NCI-H146 (cell line): Measurements from ENCODE around the gene HNRNPH1.
"Not testable (repeated sequence)": the region's sequence is repeated elsewhere in the genome, so short reads cannot be mapped to it uniquely, and the experiment has no call there.

Experiments used
- DNase-seq: peaks from one replicate; lab custom pipeline; 2025; lab: John Stamatoyannopoulos, UW

Gene HNRNPH1, protein sequence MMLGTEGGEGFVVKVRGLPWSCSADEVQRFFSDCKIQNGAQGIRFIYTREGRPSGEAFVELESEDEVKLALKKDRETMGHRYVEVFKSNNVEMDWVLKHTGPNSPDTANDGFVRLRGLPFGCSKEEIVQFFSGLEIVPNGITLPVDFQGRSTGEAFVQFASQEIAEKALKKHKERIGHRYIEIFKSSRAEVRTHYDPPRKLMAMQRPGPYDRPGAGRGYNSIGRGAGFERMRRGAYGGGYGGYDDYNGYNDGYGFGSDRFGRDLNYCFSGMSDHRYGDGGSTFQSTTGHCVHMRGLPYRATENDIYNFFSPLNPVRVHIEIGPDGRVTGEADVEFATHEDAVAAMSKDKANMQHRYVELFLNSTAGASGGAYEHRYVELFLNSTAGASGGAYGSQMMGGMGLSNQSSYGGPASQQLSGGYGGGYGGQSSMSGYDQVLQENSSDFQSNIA

GRCh38 chr5:179623003-179623905 is at the start of gene HNRNPH1:
TSS of gene HNRNPH1 (minus strand) at chr5:179623671. CDS start at chr5:179623133, 538 bp downstream.
- peak; percentile 96 for DNase-seq

GRCh38 chr5:179668391-179668790 is 44.9 kb upstream of the HNRNPH1 start:
- DNase-seq = peak; percentile 31

- DNase-seq = not testable (repeated sequence)
Measured at GRCh38 chr5:179661647-179662046, 38.2 kb upstream of the HNRNPH1 start.

GRCh38 chr5:179658179-179658856 is 34.8 kb upstream of the HNRNPH1 start:
- DNase-seq = peak; percentile 65

GRCh38 chr5:179657302-179658178 is 34.1 kb upstream of the HNRNPH1 start:
- not testable (repeated sequence) for DNase-seq

DNA sequence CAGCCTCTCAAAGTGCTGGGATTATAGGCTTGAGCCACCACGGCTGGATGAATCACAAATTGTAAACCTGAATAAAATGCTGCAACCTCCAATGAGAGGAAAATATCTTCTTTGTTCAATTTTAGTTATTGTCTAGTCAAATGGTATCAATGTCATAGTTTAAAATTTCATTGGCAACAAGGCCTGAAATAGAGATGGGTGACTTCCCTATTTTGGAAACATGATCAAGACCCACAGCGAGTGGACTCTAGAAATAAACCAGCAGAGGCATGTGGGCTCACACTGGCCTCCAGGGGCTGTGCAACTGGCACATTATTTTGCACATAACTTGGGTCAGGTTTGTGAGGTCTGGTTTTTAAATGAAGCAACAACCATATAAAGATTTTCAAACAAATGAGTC is 29.7 kb upstream of the HNRNPH1 start:
- not testable (repeated sequence) for DNase-seq

- not testable (repeated sequence) for DNase-seq
Measured at GRCh38 chr5:179650245-179650644, 26.8 kb upstream of the HNRNPH1 start.

DNA sequence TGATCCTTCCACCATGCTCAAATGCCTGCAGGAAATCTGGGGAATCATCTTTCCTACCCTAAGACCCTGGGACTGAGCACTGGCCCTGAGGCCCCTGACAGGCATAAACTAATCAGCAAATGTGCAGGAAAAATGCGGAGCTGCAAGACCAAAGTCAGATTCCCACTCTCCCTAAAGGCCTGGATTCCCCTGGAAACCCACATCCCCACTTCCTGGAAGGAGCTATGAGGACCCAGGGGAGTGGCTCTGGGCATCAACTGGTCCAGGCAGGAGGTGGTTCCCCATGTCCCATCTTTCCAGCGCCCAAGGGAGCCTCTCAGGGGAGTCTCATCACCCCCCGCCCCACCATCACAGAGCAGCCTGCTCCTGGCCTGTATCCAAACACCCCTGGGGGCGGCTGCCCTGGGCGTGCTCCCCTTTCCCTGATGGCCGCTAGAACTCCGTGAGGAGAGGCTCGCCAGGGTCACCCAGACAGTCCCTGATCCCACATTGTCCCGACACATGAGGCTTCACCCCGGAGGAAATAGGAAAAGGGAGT is 25.8 kb upstream of the HNRNPH1 start:
- not testable (repeated sequence) for DNase-seq

- DNase-seq = no peak
Measured at GRCh38 chr5:179648410-179648809, 24.9 kb upstream of the HNRNPH1 start.

DNA sequence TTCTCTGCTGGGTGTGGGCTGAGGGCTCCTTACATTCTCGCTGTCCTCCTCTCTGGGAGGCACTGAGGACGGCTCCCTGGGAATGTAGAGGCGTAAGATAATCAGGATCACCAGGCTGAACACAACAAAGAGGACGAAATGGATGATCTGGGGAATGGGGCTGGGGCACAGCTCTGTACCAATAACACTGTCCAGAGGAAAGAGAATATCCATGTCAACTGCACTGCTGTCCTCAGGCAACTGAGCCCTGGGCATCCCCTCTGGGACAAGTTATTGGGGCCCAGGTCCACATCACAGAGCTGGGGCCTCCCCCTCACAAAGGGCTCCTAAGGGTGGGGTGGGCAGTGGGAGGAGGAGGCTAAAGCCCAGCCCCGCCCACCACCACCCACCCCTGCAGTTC is 21.3 kb upstream of the HNRNPH1 start:
- DNase-seq = not testable (repeated sequence)

- not testable (repeated sequence) for DNase-seq
Measured at GRCh38 chr5:179643141-179643920, 19.9 kb upstream of the HNRNPH1 start.

GRCh38 chr5:179642626-179643025 is 19.2 kb upstream of the HNRNPH1 start:
- not testable (repeated sequence) for DNase-seq

GRCh38 chr5:179641745-179642144 is 18.3 kb upstream of the HNRNPH1 start:
- DNase-seq = not testable (repeated sequence)

GRCh38 chr5:179639296-179639695 is 15.8 kb upstream of the HNRNPH1 start:
- not testable (repeated sequence) for DNase-seq

DNA sequence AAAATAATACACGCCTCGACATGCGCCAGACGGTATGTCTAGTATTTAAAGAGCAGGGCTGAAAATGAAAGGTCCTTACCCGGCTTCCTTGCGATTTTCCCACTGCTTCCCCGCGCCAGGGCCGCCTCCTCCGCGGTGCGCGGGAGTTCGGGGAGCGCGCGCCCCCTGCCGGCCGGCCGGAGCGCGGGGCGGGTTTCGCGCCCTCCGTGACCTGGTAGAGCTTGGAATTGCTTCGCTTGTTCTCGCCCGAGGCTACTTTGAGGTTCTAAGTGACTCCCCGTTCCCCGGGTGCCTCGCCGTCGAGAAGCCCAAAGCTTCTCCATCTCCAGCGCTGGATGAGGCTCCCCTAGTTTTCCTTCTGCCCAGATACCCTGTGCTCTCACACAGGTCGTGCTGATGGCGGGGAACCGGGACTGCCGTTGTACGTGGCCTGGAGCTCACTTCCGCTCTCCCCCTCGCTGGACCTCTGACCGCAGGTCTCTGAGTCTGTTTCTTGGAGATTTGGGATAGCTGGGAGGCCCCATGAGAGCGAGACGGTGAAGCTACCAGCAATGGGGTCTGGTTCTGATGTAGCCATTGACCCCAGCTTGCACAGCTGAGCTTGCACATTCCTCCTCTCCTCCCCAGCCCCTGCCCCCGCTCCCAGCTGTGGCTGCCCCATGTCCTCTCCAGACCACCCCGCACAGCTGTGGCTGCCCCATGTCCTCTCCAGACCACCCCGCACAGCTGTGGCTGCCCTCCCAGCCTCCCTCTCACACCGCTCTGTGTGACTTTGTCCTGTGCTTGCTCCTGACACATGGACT is 11.1 kb upstream of the HNRNPH1 start:
- not testable (repeated sequence) for DNase-seq

GRCh38 chr5:179633501-179634369 is 10.3 kb upstream of the HNRNPH1 start:
- not testable (repeated sequence) for DNase-seq

DNA sequence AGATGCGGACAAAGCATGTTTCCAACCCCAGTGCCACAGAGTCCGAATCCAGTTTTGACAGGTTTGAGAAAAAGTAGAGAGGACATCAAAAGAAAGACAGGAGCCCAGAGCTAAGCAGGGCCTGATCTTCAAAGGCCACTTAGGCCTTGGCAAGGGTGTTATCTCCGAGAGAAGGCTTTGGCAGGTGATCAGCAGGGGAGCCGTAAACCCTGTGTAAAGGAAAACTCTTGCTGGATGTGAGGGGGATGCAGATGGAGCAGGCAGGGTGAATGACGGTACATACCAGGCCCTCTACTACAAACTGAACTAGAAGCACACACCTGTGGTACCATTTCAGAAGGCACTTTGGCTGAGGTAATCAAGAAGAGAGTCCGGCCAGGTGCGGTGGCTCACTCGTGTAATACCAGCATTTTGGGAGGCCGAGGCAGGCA is 1.4 kb upstream of the HNRNPH1 start:
- no peak for DNase-seq
